ENCODE measurements around the gene AADAT. TPM values are rescaled to one million over a fixed set of nuclear protein-coding genes. Genes with fewer than 3 reads are reported as not detected.
A peak's percentile ranks its signal among the peaks of the same experiment; 100 is the strongest.

AADAT gene
- polyA plus RNA-seq, 2 of the 4 experiments (the other 2 are of a cell fraction): 8.8 to 23.2 TPM

DNA sequence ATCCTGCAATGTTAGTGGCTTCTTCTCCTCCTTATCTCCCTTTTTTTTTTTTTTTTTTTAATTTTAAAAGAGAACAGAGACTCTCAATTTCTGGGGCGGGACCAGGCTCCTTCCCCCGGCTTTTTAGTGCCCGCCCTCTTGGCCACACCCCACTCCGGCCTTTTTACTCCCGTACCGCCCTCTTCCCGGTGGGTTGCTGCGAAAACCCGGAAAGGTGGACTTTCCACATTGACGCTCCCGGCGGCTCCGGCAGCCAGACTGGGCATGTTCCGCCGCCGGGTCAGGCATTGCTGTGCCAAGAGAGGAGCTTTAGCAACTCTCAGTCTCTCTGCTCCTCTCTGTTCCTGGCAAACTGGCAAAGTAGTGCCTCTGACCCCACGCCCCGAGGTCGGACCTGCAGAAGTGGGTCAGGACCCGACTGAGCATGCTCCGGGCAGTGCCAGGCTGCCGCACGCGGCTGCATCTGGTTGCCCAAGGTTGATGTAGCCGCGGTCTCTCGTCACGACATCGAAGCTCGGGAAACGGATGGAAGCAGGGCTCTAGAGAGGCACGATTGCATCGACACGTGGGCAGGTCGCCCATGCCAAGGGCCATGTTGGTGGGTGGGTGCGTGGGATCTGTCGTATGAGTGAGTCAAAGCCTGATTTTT lies 62.5 kb downstream of the AADAT start (continued):
- TF ChIP-seq, protein P1, sequence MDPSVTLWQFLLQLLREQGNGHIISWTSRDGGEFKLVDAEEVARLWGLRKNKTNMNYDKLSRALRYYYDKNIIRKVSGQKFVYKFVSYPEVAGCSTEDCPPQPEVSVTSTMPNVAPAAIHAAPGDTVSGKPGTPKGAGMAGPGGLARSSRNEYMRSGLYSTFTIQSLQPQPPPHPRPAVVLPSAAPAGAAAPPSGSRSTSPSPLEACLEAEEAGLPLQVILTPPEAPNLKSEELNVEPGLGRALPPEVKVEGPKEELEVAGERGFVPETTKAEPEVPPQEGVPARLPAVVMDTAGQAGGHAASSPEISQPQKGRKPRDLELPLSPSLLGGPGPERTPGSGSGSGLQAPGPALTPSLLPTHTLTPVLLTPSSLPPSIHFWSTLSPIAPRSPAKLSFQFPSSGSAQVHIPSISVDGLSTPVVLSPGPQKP (IDR thresholded peaks at IDR 0.05; ENCODE audit: low read depth, low read length): no peak
- TF ChIP-seq NR3C1 (IDR thresholded peaks at IDR 0.05): no peak

DNA sequence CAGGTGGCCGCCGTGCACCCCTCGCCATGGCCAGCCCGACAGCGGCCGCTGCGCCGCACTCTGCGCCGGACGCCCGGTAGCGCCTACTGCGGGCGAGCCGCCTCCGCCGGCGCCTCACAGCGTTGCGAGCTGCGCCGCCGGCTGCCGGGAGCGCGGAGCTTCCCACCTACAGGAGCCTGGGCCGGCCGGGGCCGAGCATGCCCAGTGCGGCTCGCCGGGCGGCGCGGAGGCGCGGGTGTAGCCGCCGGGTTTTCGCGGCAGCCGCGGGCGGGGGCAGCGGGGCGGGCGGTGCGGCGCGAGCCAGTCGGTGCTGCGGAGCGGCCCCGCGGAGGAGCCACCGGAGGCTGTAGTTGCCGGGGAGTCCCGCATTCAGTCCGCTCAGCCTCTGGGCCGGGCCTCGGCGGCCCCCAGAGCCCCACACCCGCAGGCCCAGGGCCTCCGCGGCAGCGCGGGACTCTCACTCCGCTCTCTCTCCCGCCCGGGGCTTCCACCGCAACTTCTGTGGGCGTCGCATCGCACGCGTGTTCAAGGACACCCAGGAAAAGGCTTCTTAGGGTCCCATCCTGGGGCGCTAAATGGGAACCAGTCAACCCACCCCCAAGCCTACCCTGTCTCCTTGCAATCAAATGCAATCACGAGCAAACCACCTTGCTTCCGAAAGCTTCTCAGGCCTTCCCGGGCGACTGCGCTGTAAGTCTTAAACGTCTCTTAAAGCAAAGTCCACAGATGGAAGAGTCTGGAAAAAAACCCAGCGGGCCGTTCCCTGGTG lies 63.3 kb downstream of the AADAT start, which contains the start of gene MFAP3L:
TSS of gene MFAP3L (minus strand) at position 143 of the 769 bp plus-strand sequence. CDS start 20,518 bp downstream, outside the sequence.
- CTCF ChIA-PET: interaction anchor here (1.0 to 4.7 kb wide), 5 partner anchors 8 to 216 kb away, joined by 3 to 20 read pairs (median 4); no protein-coding TSS in a partner anchor
- ATAC-seq: peak; percentile 90 to 91

More for the DNA sequence above, 63.3 kb downstream of the AADAT start, which contains the start of gene MFAP3L:
- Histone ChIP-seq H3K4me1 (no peaks in the 10 kb centered on the region), H3K4me3 (peak within 1 kb of the TSS; percentile 98), H3K4me2 (peak within 1 kb of the TSS; percentile 73), H3K9me3 (peaks cover 9% of the 10 kb centered on the region; the same call in 2 of the 3 replicates), H3K27ac (peak within 1 kb of the TSS; percentile 84 to 100)
- DNase-seq (ENCODE audit: low read depth in 1 of 2, low spot score in 1 of 2) (peak; percentile 71 to 80), FAIRE-seq (no peak)
- POLR2A ChIA-PET: interaction anchor here (1.5 to 2.1 kb wide), 4 partner anchors 57 to 414 kb away, joined by 5 to 7 read pairs (median 6); partner anchors contain the start of gene NEK1
- TF ChIP-seq JUN (IDR thresholded peaks at IDR 0.05) (peak; percentile 53 to 56; a peak in 2 of 5 replicates), ESRRA (IDR thresholded peaks at IDR 0.05; ENCODE audit: borderline replicate concordance, low read length) (no peak), PHF8 (IDR thresholded peaks at IDR 0.05; ENCODE audit: borderline replicate concordance, low read depth) (peak; percentile 82; the same call in 1 of the 2 replicates), MYC (IDR thresholded peaks at IDR 0.05; ENCODE audit: borderline replicate concordance, low read length) (0 out of 2 replicates have a peak, but pooled peaks have one; percentile 44), MAZ (IDR thresholded peaks at IDR 0.05; ENCODE audit: borderline replicate concordance, low read depth, low read length) (peak; percentile 72; the same call in 1 of the 2 replicates)
- TF ChIP-seq, protein P2, sequence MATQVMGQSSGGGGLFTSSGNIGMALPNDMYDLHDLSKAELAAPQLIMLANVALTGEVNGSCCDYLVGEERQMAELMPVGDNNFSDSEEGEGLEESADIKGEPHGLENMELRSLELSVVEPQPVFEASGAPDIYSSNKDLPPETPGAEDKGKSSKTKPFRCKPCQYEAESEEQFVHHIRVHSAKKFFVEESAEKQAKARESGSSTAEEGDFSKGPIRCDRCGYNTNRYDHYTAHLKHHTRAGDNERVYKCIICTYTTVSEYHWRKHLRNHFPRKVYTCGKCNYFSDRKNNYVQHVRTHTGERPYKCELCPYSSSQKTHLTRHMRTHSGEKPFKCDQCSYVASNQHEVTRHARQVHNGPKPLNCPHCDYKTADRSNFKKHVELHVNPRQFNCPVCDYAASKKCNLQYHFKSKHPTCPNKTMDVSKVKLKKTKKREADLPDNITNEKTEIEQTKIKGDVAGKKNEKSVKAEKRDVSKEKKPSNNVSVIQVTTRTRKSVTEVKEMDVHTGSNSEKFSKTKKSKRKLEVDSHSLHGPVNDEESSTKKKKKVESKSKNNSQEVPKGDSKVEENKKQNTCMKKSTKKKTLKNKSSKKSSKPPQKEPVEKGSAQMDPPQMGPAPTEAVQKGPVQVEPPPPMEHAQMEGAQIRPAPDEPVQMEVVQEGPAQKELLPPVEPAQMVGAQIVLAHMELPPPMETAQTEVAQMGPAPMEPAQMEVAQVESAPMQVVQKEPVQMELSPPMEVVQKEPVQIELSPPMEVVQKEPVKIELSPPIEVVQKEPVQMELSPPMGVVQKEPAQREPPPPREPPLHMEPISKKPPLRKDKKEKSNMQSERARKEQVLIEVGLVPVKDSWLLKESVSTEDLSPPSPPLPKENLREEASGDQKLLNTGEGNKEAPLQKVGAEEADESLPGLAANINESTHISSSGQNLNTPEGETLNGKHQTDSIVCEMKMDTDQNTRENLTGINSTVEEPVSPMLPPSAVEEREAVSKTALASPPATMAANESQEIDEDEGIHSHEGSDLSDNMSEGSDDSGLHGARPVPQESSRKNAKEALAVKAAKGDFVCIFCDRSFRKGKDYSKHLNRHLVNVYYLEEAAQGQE (IDR thresholded peaks at IDR 0.05): no peak
- TF ChIP-seq, protein P3, sequence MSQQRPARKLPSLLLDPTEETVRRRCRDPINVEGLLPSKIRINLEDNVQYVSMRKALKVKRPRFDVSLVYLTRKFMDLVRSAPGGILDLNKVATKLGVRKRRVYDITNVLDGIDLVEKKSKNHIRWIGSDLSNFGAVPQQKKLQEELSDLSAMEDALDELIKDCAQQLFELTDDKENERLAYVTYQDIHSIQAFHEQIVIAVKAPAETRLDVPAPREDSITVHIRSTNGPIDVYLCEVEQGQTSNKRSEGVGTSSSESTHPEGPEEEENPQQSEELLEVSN (IDR thresholded peaks at IDR 0.05; ENCODE audit: borderline replicate concordance, low read depth): peak; percentile 35; the same call in 1 of the 2 replicates
- TF ChIP-seq, protein P4, sequence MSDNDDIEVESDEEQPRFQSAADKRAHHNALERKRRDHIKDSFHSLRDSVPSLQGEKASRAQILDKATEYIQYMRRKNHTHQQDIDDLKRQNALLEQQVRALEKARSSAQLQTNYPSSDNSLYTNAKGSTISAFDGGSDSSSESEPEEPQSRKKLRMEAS (IDR thresholded peaks at IDR 0.05): peak; percentile 53; the same call in 1 of the 2 replicates
- TF ChIP-seq, protein P1 (IDR thresholded peaks at IDR 0.05; ENCODE audit: low read depth, low read length): no peak
- TF ChIP-seq, protein P5, sequence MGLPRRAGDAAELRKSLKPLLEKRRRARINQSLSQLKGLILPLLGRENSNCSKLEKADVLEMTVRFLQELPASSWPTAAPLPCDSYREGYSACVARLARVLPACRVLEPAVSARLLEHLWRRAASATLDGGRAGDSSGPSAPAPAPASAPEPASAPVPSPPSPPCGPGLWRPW (IDR thresholded peaks at IDR 0.05): no peak
- 0% methylated on average over 8 of the region's 86 CpGs for WGBS (ENCODE audit: missing lambda C conversion rate)
